ENCODE measurements around the gene HSPA6.

GRCh38 chr1:161480381-161481035 is 43.8 kb upstream of the HSPA6 start:
- TF ChIP-seq YY1 (IDR thresholded peaks at IDR 0.05; ENCODE audit: low read depth) (no peak), EGR1 (IDR thresholded peaks at IDR 0.05) (no peak), EP300 (IDR thresholded peaks at IDR 0.05; ENCODE audit: borderline replicate concordance) (no peak), REST (IDR thresholded peaks at IDR 0.05; ENCODE audit: low read depth) (no peak), TAF1 (IDR thresholded peaks at IDR 0.05; ENCODE audit: low read depth) (no peak), MAX (IDR thresholded peaks at IDR 0.05) (no peak; the same call in 1 of the 2 replicates), TCF12 (IDR thresholded peaks at IDR 0.05; ENCODE audit: low read depth) (no peak), FOXM1 (IDR thresholded peaks at IDR 0.05; ENCODE audit: borderline replicate concordance, low read depth) (no peak), CREB1 (IDR thresholded peaks at IDR 0.05; ENCODE audit: low read depth) (no peak)
